HepG2 (cell line): ENCODE measurements around the gene CNPY4. TPM values are rescaled to one million over a fixed set of nuclear protein-coding genes. Genes with fewer than 3 reads are reported as not detected.
A peak's percentile ranks its signal among the peaks of the same experiment; 100 is the strongest.

ENCODE experiments used
- ASH2L ChIP-seq: fragments of 300-600, 200-600 bp; sonication (generic); IDR thresholded peaks from 2 replicates; pipeline ENCODE4 v1.7.0; 2017; ENCODE audit warnings: low read depth, mild to moderate bottlenecking, moderate library complexity, mixed read lengths, low read length; ENCODE audit not compliant: insufficient read length
- EP300 ChIP-seq, 3 experiments: sonication (generic) in 1 of 3; formaldehyde crosslinking in 1 of 3; IDR thresholded peaks; 2 replicates each; pipeline versions ENCODE4 v1.5.1 to v1.6.1; 2011 to 2020; ENCODE audit warnings: low read depth in 2 of 3, low read length in 2 of 3, borderline replicate concordance in 1 of 3, improper control_type of control experiment in 1 of 3, mild to moderate bottlenecking in 1 of 3, missing genetic modification reagents in 1 of 3, moderate library complexity in 1 of 3
- FOXK2 ChIP-seq: fragments of 450-650 bp; IDR thresholded peaks from 2 replicates; pipeline ENCODE4 v1.6.1; 2016
- GATAD2A ChIP-seq: IDR thresholded peaks from 2 replicates; pipeline ENCODE4 v1.6.1; 2016
- GLMP ChIP-seq: sonication (generic); formaldehyde crosslinking; IDR thresholded peaks from 2 replicates; pipeline ENCODE4 v1.9.0; 2021; ENCODE audit warnings: missing genetic modification reagents, mild to moderate bottlenecking, borderline replicate concordance
- JUNB ChIP-seq: sonication (generic); formaldehyde crosslinking; IDR thresholded peaks from 2 replicates; pipeline ENCODE4 v1.8.0; 2022; ENCODE audit warnings: missing genetic modification reagents, mild to moderate bottlenecking, borderline replicate concordance
- PTBP1 ChIP-seq: fragments of 200-400 bp; formaldehyde crosslinking; IDR thresholded peaks from 2 replicates; pipeline ENCODE4 v1.6.1; 2018; ENCODE audit warnings: low read length, low read depth; ENCODE audit not compliant: poor library complexity, severe bottlenecking
- SMAD1 ChIP-seq: sonication (generic); formaldehyde crosslinking; IDR thresholded peaks from 2 replicates; pipeline ENCODE4 v1.4.0; 2020; ENCODE audit warnings: missing genetic modification reagents, low read depth, mild to moderate bottlenecking, borderline replicate concordance
- SNAPC2 ChIP-seq: sonication (generic); formaldehyde crosslinking; IDR thresholded peaks from 2 replicates; pipeline ENCODE4 v1.8.1; 2022; ENCODE audit warnings: mild to moderate bottlenecking, missing genetic modification reagents
- TRIM24 ChIP-seq: sonication (generic); formaldehyde crosslinking; IDR thresholded peaks from 2 replicates; pipeline ENCODE4 v1.8.0; 2022; ENCODE audit warnings: mild to moderate bottlenecking, missing genetic modification reagents
- UBTF ChIP-seq: sonication (generic); formaldehyde crosslinking; IDR thresholded peaks from 2 replicates; pipeline ENCODE4 v1.4.0; 2020; ENCODE audit warnings: mild to moderate bottlenecking, missing genetic modification reagents
- ZNF598 ChIP-seq: sonication (generic); formaldehyde crosslinking; IDR thresholded peaks from 2 replicates; pipeline ENCODE4 v1.5.1; 2020; ENCODE audit warnings: mild to moderate bottlenecking, missing genetic modification reagents, borderline replicate concordance
- ZNF775 ChIP-seq: sonication (generic); formaldehyde crosslinking; IDR thresholded peaks from 2 replicates; pipeline ENCODE4 v1.4.0; 2020; ENCODE audit warnings: missing genetic modification reagents, mild to moderate bottlenecking, moderate library complexity, borderline replicate concordance
- ZNF782 ChIP-seq: sonication (generic); formaldehyde crosslinking; IDR thresholded peaks from 2 replicates; pipeline ENCODE4 v1.4.0; 2020; ENCODE audit warnings: missing genetic modification reagents, mild to moderate bottlenecking, borderline replicate concordance
- ZNF83 ChIP-seq: sonication (generic); formaldehyde crosslinking; IDR thresholded peaks from 2 replicates; pipeline ENCODE4 v1.4.0; 2020; ENCODE audit warnings: missing genetic modification reagents, mild to moderate bottlenecking, borderline replicate concordance
- polyA plus RNA-seq, 8 experiments: library from polyadenylated mRNA; depleted of rRNA in 3 of 8; stranded (reverse) in 7 of 8; unstranded in 1 of 8; fragments of >200 nt; fragmentation: Illumina TruSeq in 4 of 8; extraction: Trizol in 4 of 8; gene quantifications; 2 replicates each; pipeline versions ENCODE4 v1.2.1 to v1.2.3, GENCODE V29; 2011 to 2016; ENCODE audit warnings: low read depth in 4 of 8, missing spikeins in 1 of 8, mixed read lengths in 1 of 8; ENCODE audit not compliant: insufficient read depth in 1 of 8
- total RNA-seq, 5 experiments: library from RNA; depleted of rRNA; stranded (reverse); fragments of >200 nt; fragmentation: Illumina TruSeq; extraction: Trizol; gene quantifications; 2 replicates each; pipeline ENCODE4 v1.2.3, GENCODE V29; 2016; ENCODE audit warnings: low read depth in 1 of 5
- TF ChIP-seq, protein P1 (sequence below): sonication (generic); formaldehyde crosslinking; IDR thresholded peaks from 2 replicates; pipeline ENCODE4 v1.4.0; 2020; ENCODE audit warnings: missing genetic modification reagents, borderline replicate concordance
- TF ChIP-seq, protein P2 (sequence below): sonication (generic); formaldehyde crosslinking; IDR thresholded peaks from 2 replicates; pipeline ENCODE4 v1.8.0; 2022; ENCODE audit warnings: missing genetic modification reagents, mild to moderate bottlenecking, borderline replicate concordance
- TF ChIP-seq, protein P3 (sequence below): sonication (generic); formaldehyde crosslinking; IDR thresholded peaks from 2 replicates; pipeline ENCODE4 v1.8.1; 2023; ENCODE audit warnings: mild to moderate bottlenecking, missing genetic modification reagents, borderline replicate concordance
- TF ChIP-seq, protein P4 (sequence below): sonication (generic); formaldehyde crosslinking; IDR thresholded peaks from 2 replicates; pipeline ENCODE4 v1.8.0; 2022; ENCODE audit warnings: low read depth, missing genetic modification reagents

The CNPY4 gene
- total and polyA plus RNA-seq, 2 of the 13 experiments (the other 11 are each of a cell fraction or from before 2014, with no cell fraction given), result 6.2 to 12.7 TPM

GRCh38 chr7:100122067-100122466 lies 2.6 kb downstream of the CNPY4 start (continued):
- TF ChIP-seq PTBP1 (no peak), ZNF775 (CRISPR knock-in tag) (no peak), GLMP (CRISPR knock-in tag) (no peak), ASH2L (no peak), JUNB (CRISPR knock-in tag) (no peak; the same call in 1 of the 2 replicates), GATAD2A (CRISPR knock-in tag) (peak; percentile 63; the same call in 1 of the 2 replicates), FOXK2 (peak; percentile 10; the same call in 1 of the 2 replicates), TRIM24 (CRISPR knock-in tag) (no peak), ZNF782 (no peak), UBTF (CRISPR knock-in tag) (peak; percentile 65), SNAPC2 (no peak), SMAD1 (no peak), EP300 (IDR thresholded peaks at IDR 0.05; ENCODE audit: low read depth in 2 of 2, low read length in 2 of 2) (peak in 1 of 2 experiments; percentile 71; a peak in 1 of 4 replicates), EP300 (CRISPR knock-in tag; IDR thresholded peaks at IDR 0.05; ENCODE audit: borderline replicate concordance) (peak; percentile 31; the same call in 1 of the 2 replicates), ZNF83 (no peak), ZNF598 (CRISPR knock-in tag) (no peak)
- TF ChIP-seq, protein P1, sequence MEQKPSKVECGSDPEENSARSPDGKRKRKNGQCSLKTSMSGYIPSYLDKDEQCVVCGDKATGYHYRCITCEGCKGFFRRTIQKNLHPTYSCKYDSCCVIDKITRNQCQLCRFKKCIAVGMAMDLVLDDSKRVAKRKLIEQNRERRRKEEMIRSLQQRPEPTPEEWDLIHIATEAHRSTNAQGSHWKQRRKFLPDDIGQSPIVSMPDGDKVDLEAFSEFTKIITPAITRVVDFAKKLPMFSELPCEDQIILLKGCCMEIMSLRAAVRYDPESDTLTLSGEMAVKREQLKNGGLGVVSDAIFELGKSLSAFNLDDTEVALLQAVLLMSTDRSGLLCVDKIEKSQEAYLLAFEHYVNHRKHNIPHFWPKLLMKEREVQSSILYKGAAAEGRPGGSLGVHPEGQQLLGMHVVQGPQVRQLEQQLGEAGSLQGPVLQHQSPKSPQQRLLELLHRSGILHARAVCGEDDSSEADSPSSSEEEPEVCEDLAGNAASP, result no peak
- TF ChIP-seq, protein P2, sequence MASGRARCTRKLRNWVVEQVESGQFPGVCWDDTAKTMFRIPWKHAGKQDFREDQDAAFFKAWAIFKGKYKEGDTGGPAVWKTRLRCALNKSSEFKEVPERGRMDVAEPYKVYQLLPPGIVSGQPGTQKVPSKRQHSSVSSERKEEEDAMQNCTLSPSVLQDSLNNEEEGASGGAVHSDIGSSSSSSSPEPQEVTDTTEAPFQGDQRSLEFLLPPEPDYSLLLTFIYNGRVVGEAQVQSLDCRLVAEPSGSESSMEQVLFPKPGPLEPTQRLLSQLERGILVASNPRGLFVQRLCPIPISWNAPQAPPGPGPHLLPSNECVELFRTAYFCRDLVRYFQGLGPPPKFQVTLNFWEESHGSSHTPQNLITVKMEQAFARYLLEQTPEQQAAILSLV, result no peak
- TF ChIP-seq, protein P3, sequence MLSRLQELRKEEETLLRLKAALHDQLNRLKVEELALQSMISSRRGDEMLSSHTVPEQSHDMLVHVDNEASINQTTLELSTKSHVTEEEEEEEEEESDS (CRISPR knock-in tag), result no peak
- TF ChIP-seq, protein P4, sequence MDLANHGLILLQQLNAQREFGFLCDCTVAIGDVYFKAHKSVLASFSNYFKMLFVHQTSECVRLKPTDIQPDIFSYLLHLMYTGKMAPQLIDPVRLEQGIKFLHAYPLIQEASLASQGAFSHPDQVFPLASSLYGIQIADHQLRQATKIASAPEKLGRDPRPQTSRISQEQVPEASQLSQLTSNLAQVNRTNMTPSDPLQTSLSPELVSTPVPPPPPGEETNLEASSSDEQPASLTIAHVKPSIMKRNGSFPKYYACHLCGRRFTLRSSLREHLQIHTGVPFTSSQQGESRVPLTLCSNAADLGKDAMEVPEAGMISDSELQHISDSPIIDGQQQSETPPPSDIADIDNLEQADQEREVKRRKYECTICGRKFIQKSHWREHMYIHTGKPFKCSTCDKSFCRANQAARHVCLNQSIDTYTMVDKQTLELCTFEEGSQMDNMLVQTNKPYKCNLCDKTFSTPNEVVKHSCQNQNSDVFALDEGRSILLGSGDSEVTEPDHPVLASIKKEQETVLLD (CRISPR knock-in tag), result 0 out of 2 replicates have a peak, but pooled peaks have one; percentile 35
